Activated CD4-positive, alpha-beta T cell treated with anti-CD3 and anti-CD28 coated beads, Interleukin-2, amount 50 U/mL, for 16 hours (primary cell): ENCODE data around the gene YIF1A.
A peak's percentile ranks its signal among the peaks of the same experiment; 100 is the strongest.
"Not testable (repeated sequence)": the region's sequence is repeated elsewhere in the genome, so short reads cannot be mapped to it uniquely, and the experiment has no call there.

Source experiments
- DNase-seq: peaks from one replicate; pipeline ENCODE4 v3.0.0-alpha.2; 2020

Gene YIF1A

GRCh38 chr11:66284526-66285078 lies 4.3 kb downstream of the YIF1A start:
- DNase-seq, result no peak

DNA sequence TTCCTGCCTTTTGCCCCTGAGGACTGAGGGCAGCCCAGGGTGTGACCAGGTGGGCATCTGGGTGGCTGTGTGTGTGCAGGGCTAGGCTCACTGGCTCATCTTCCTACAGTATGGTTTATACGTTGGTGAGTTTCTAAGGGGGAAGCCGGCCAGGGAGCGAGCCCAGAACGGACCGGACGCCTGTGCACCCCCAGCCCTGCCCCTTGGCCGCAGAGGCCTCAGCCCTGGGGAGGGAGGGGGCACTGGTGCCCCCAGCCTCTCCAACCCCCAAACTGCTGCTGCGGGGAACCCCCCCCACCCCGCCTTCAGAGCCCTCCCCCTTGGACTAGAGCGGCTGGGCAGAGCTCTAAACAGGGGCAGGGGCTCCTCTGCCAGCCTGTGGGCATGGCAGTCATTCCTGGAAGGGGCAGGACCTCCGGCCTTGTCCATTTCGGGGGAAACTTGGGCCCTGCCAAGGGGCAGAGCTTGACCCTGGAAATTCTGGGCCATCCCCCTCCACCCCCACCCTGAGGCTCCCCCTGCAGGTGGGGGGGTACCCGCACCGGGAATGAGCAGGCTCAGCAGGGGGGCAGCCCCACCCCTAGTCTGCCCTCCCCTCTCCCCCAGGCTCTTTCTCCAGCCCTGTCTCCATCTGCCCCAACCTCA lies 5.4 kb downstream of the YIF1A start:
- DNase-seq, result no peak

DNA sequence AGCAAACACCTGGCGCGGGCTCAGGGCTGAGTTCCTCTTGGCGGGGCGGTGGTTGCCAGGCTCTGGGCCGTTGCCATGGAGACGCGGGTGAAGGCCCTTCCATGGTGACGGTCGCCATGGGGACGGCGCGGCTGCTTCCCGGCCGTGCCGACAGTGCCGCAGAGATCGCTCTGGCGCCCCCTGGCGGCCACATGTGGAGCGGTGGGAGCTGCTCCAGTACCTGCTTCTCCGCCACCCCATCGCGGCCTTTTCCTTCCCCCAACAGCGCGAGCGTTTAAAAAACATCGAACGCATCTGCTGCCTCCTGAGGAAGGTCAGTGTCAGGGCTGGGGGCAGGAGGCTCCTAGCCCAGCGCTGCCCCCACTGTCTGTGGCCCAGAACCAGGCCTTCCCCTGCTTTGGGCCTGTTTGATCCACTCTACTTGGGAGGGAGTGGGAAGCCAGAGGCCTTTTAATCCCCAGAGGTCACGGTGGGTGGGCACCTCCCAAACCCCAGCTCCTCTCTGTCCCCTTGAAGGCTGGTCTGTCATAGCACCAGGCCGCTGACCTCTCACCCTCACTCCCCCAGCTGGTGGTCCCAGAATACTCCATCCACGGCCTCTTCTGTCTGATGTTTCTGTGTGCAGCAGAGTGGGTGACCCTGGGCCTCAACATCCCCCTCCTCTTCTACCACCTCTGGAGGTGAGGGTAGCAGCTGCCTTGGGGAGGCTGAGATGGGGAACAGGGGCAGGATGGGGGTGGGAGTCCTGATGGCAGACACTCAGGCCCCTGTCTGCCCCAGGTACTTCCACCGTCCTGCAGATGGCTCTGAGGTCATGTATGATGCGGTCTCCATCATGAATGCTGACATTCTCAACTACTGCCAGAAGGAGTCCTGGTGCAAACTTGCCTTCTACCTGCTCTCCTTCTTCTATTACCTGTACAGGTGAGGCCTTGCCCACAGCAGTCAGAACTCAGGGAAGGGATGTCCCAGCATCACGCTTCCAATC lies 6.2 kb downstream of the YIF1A start:
- DNase-seq, result peak; percentile 99

- DNase-seq, result no peak
Observed at GRCh38 chr11:66281776-66282467, 7.0 kb downstream of the YIF1A start.

- DNase-seq, result no peak
Observed at GRCh38 chr11:66281001-66281400, 7.9 kb downstream of the YIF1A start.

GRCh38 chr11:66280428-66280827 lies 8.5 kb downstream of the YIF1A start:
- no peak for DNase-seq

DNA sequence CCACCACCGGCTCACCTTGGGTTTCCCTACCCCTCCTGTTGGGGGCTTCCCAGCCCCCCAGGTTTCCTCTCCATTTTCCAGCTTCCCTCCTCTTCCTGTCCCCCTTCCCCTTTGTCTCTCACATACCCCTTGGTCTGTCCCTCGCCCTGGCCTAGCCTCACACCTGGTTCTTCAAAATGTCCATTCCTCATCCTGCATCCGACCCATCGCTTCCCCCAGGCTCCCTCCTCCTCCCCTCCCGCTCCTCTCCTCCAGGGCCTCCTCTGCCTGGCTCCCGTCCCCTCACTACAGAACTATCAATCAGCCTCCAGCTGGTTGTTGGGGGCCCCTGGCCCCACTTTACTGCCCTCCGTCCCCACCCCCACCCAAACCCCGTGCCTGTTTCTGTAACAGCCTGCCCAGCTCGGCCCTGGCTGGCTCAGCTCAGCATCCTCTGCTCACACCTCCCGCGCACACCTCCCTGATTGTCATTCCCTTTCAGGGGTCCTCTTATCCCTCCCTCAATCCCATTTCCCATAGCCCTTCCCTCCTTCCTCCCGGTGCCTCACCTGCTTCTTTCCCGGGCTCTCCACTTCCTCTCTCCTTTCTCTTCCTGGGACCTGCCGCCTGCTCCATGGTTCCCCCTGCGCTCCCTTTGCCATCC lies 9.7 kb downstream of the YIF1A start:
- DNase-seq, result no peak

DNA sequence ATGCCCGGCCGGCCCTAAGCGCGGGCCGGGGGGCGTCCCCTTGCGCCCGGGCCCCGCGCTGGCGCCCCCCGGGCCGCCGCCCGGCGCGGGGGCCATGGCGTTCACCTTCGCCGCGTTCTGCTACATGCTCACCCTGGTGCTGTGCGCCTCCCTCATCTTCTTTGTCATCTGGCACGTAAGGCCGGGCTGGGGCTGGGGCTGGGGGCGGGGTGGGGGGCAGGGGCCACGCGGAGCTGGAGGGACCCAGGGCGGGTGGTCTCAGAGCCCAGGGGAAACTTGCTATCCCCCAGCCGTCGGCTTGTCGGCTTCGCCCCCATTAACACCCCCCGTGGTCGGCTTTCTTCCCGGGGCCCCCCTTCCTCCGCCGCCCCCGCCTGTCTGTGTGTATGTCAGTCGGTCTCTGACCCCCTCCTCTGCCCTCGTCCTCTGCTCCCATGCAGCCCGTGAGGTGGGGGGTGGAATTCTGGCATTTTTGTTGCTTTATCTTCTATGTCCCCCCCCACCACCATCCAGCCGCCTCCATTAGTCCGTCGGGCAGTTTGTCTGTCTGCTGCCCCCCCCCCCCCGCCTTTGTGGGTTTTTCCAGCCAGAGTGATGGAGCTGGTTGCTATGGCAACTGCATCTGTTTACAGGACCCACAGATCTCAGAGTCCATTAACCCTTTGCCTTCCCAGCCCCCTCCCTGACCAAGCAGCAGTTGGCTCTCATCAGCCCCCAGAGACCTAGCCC lies 10.4 kb downstream of the YIF1A start:
- DNase-seq, result no peak

GRCh38 chr11:66277471-66278362 lies 11.2 kb downstream of the YIF1A start, which contains the start of gene CNIH2:
CNIH2 (plus strand) TSS chr11:66278175; CDS start chr11:66278457, 282 bp downstream.
- DNase-seq, result peak; percentile 18

- not testable (repeated sequence) for DNase-seq
Observed at GRCh38 chr11:66277064-66277463, 11.9 kb downstream of the YIF1A start.

- not testable (repeated sequence) for DNase-seq
Observed at GRCh38 chr11:66276619-66277018, 12.3 kb downstream of the YIF1A start.

- no peak for DNase-seq
Observed at GRCh38 chr11:66275984-66276612, 12.8 kb downstream of the YIF1A start.

DNA sequence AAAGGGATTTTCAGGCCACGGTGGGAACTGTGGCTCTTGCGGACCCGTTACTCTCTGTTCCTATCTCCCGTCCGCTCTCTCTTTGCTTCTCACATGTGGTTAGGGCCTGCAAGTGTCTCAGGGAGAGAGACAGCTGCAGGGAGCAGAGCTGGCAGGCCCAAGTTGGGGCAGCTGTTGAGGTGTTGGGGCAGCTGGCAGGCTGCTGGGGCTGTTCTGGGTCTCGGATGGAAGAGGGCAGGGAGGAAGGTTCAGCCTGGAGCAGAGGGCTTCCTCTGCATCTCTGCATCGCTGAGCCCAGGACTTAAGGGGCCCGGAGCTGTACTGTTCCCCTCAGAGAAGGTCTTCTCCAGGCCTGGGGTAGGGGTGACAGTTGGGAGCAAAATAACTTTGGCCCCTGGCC lies 13.5 kb downstream of the YIF1A start:
- no peak for DNase-seq

- no peak for DNase-seq
Observed at GRCh38 chr11:66274219-66274618, 14.7 kb downstream of the YIF1A start.

GRCh38 chr11:66272596-66272995 lies 16.3 kb downstream of the YIF1A start:
- peak; percentile 22 for DNase-seq

DNA sequence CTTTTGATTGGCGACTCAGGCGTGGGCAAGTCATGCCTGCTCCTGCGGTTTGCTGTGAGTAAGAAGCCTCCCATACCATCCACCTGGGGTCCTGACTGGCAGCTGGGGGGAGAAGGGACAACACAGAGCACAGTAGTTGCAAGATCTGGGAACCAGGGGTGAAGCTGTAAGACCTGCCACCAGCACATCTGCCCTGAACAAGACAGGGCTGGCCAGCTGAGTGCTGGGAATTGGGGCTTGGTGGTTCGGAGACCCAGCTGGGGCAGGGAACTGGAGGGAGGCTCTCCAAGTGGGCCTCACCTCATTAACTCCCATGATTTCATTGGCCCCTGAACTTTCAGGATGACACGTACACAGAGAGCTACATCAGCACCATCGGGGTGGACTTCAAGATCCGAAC lies 17.1 kb downstream of the YIF1A start:
- no peak for DNase-seq

GRCh38 chr11:66268952-66269905 lies 19.7 kb downstream of the YIF1A start:
- peak; percentile 36 for DNase-seq

DNA sequence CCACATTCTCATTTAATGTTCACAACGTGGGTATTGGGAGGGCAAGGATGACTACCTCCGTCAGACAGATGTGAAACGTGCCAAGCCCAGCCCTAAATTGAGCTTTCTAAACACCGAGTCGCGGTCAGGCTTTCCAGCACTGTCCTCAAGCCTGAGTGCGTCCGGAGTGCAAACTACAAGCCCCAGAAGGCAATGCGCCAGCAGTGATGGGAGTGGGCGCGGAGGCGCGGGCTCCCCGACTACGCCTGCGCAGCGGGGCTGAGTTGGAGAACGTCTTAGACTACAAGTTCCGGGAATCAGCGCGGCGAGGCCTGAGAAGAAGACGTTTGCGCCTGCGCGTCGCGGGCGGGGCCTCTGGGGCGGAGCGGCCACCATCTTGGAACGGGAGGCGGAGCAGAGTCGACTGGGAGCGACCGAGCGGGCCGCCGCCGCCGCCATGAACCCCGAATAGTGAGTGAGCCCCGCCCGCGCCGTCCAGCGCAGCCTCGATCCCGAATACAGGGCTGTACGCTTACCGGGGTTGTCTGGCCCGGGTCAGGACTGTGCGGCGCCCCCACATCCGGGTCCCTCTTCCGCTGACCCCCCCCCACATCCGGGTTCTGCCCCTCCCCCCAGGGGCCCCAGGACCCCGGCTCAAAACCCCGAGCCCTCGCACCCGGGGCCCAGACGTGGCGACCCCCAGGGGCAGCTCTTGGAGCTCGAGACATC lies 20.5 kb downstream of the YIF1A start, which contains the start of gene RAB1B:
TSS of gene RAB1B (plus strand) at position 396 of the 708 bp plus-strand sequence. CDS start at position 437, 41 bp downstream.
- DNase-seq, result peak; percentile 100
